Ascending aorta (tissue), 2 donors: Measurements from ENCODE around the gene TMEM222. TPM values are rescaled to one million over a fixed set of nuclear protein-coding genes. Genes with fewer than 3 reads are reported as not detected.

Source experiments
- DNase-seq, 2 donors: peaks; one replicate each; pipeline ENCODE4 v3.0.0-alpha.2; 2019; ENCODE audit warnings: low spot score in 2 of 2
- H3K27ac ChIP-seq, 2 donors: fragments of 200-600 bp; sonication (generic); one replicate each; pipeline ENCODE4 v1.5.1; 2016 to 2017; ENCODE audit warnings: mild to moderate bottlenecking in 1 of 2
- H3K27me3 ChIP-seq: fragments of 200-600 bp; sonication (generic); one replicate; pipeline ENCODE4 v1.5.1; 2017
- H3K36me3 ChIP-seq, 2 donors: fragments of 200-600 bp; sonication (generic); one replicate each; pipeline ENCODE4 v1.5.1; 2016
- H3K4me1 ChIP-seq, 2 donors: fragments of 200-600 bp; sonication (generic); one replicate each; pipeline ENCODE4 v1.5.1; 2016 to 2017; ENCODE audit warnings: mild to moderate bottlenecking in 1 of 2
- H3K4me3 ChIP-seq, 2 donors: fragments of 200-600 bp; sonication (generic); one replicate each; pipeline ENCODE4 v1.5.1; 2016 to 2017; ENCODE audit warnings: mild to moderate bottlenecking in 1 of 2
- H3K9me3 ChIP-seq, 2 donors: fragments of 200-600 bp; sonication (generic); one replicate each; pipeline ENCODE4 v1.5.1; 2016
- intact Hi-C: fragments of 100-400 bp; cut with DNase I; formaldehyde crosslinking; loops from one replicate; pipeline ENCODE4 v1.15.1; 2023
- total RNA-seq: library from RNA; depleted of rRNA; stranded (reverse); fragments of >200 nt; gene quantifications from one replicate; pipeline ENCODE4 v1.1.0, GENCODE V29; 2016
- TF ChIP-seq, protein P1 (sequence below), 3 experiments: fragments of 200-600 bp in 2 of 3; fragments of 450-650 bp in 1 of 3; sonication (generic) in 2 of 3; IDR thresholded peaks; one replicate each; pipeline ENCODE4 v1.5.1; 2016 to 2019; ENCODE audit warnings: antibody characterized with exemption in 3 of 3, mild to moderate bottlenecking in 1 of 3, moderate library complexity in 1 of 3

The TMEM222 gene
- total RNA-seq, 1 donor from 2014 or later, result 28.6 TPM

DNA sequence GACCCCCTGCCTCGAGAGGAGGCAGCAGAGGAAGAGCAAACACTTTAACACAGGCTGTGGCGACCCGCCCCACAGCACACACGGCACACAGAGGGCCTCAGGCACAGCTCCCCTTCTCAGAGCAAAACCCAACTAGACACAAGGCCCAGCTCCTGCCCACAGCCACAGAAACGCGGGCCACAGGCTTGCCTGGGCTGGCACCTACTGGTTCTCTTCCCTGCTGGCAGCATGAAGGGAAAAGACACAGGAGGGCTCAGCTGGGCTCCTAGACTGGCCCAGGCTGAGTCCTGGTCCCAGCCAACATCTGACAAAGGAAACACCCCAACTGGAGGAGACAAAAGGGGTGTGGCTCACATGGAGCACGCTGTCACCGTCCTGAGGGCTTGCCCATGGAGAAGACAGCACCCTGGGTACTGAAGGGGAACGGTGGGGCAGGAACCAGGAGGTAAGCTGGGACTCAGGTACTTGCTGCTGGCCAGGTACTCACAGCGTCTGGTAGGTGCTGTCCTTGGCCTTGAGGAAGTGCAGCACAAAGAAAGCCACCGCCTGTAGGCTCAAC lies 57.7 kb downstream of the TMEM222 start:
- no peak for DNase-seq
- Histone ChIP-seq H3K27me3 (no peaks in the 10 kb centered on the region), H3K4me1 (no peaks in the 10 kb centered on the region), H3K9me3 (no peaks in the 10 kb centered on the region), H3K4me3 (no peak overlapping the region), H3K36me3 (no peaks in the 10 kb centered on the region), H3K27ac (no peak overlapping the region)
- intact Hi-C loops, result loop anchor here (5.0 kb wide), 1 partner anchor 37 kb away; the partner anchor contains the start of gene SYTL1
- TF ChIP-seq, protein P1, sequence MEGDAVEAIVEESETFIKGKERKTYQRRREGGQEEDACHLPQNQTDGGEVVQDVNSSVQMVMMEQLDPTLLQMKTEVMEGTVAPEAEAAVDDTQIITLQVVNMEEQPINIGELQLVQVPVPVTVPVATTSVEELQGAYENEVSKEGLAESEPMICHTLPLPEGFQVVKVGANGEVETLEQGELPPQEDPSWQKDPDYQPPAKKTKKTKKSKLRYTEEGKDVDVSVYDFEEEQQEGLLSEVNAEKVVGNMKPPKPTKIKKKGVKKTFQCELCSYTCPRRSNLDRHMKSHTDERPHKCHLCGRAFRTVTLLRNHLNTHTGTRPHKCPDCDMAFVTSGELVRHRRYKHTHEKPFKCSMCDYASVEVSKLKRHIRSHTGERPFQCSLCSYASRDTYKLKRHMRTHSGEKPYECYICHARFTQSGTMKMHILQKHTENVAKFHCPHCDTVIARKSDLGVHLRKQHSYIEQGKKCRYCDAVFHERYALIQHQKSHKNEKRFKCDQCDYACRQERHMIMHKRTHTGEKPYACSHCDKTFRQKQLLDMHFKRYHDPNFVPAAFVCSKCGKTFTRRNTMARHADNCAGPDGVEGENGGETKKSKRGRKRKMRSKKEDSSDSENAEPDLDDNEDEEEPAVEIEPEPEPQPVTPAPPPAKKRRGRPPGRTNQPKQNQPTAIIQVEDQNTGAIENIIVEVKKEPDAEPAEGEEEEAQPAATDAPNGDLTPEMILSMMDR (IDR thresholded peaks at IDR 0.05), result no peak

DNA sequence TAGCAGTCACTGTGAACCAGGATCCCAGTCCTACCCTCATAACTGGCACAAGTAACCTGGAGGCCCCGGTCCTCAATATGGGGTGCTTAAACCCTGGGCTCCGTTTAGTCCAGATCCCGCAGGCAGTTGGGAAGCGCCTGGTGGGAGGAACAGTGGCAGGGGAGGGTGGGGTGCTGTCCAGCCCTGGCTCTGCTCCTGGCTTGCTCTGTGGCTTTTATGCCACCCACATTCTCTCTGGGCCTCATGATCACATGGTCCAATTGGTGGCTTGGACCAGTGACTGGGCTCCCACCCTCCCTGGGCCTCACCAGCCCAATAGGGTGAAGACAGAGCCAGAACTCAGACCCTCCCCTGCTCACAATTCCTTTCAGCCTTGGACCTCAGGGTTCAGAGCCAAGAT lies 58.3 kb downstream of the TMEM222 start:
- TF ChIP-seq, protein P1 (IDR thresholded peaks at IDR 0.05), result no peak
- intact Hi-C loops, result loop anchor here (5.0 kb wide), 1 partner anchor 38 kb away; the partner anchor contains the start of gene SYTL1
- no peak overlapping the region for H3K27ac ChIP-seq
- H3K36me3 ChIP-seq, result no peaks in the 10 kb centered on the region
- H3K27me3 ChIP-seq, result no peaks in the 10 kb centered on the region
- DNase-seq, result no peak
- H3K4me3 ChIP-seq, result no peak overlapping the region
- no peaks in the 10 kb centered on the region for H3K4me1 ChIP-seq
- no peaks in the 10 kb centered on the region for H3K9me3 ChIP-seq

DNA sequence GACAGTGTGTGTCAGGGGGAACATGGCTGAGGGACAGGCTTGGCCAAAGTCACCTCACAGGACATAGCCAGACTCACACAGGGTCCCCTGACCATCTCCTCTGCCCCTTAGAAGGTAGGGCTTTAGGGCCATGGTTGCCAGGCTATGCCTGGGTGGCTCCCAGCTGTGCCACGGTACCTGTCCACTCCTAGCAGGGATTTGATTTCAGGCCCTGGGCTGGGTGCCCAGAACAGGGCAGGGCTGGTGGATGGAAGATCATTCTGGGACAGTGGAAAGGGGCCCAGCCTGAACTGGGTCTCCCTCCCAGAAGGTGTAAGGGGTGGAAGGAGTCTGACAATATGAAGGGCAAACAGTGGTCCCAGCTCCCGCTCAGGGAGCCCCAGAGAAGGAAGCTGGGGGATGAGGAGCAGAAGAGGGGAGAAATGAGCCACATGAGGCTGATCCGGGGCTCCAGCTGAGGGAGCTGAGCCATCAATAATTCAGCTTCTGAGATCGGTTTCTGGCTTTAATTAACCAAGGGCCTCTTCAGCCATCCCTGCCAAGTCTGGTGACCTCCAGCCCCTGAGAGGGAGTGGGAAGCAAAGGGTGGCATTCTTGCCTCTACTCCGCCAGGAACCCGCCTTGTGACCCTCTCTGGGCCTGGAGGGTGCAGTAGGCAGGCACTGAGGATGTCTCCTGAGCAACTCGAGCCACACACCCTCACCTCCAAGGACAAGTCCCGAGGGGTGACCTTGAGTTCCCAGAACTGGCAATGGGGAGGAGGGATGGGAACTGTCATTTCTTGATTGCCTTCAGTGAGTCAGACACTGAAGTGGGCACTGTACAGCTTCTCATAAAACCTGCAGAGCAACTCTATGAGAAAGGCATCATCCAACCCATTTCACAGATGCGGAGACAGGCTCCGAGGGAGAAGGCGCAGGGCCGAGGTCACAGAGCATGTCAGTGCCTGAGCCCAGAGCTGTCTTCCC lies 59.1 kb downstream of the TMEM222 start:
- TF ChIP-seq, protein P1 (IDR thresholded peaks at IDR 0.05), result no peak
- DNase-seq, result no peak
- no peak overlapping the region for H3K27ac ChIP-seq

DNA sequence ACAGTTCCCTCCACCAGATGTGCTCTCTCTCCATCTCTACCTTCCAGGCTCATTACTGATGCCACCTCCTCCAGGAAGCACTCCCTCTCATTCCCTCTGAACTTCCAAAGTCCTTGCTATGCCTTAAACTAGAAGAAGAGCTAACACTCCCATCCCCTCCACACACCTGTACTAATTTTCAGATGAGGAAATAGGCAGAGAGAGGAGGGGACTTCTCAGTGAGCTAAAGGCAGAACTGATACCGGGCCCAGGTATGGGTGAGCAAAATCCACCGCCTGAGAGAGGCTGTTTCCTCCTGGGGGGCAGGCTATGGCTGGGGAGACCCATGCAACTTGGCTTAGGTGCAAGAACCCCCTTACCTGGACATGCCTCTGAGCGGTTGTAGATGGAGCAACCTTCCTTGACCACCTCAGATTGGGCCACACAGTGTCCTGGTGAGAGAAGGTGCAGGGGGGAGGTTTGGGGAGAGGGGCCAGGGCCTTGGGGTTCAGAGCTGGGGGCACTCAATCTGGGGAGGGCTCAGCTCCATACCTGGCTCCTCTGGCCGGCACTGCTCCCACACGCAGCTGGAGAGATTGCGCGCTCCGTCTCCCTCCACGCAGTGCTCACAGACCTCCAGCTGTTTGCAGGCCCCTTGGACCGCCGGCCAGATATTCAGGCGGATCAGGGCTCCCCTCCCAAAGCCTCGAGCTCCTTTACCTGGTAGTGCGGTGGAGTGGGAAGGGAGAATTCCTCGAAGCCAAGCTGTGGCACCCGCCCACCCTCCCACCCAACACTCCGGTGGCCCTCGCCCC lies 60.2 kb downstream of the TMEM222 start:
- no peaks in the 10 kb centered on the region for H3K4me1 ChIP-seq
- H3K27ac ChIP-seq, result no peak overlapping the region
- intact Hi-C loops, result loop anchor here (5.0 kb wide), 1 partner anchor 40 kb away; the partner anchor contains the start of gene SYTL1
- H3K36me3 ChIP-seq, result no peaks in the 10 kb centered on the region
- DNase-seq, result no peak
- no peaks in the 10 kb centered on the region for H3K9me3 ChIP-seq
- no peaks in the 10 kb centered on the region for H3K27me3 ChIP-seq
- H3K4me3 ChIP-seq, result no peak overlapping the region
- TF ChIP-seq, protein P1 (IDR thresholded peaks at IDR 0.05), result no peak

More for the DNA sequence above, 59.1 kb downstream of the TMEM222 start:
- Histone ChIP-seq H3K27me3 (no peaks in the 10 kb centered on the region), H3K9me3 (no peaks in the 10 kb centered on the region), H3K4me3 (no peak overlapping the region), H3K36me3 (no peaks in the 10 kb centered on the region), H3K4me1 (no peaks in the 10 kb centered on the region)
- intact Hi-C loops, result loop anchor here (5.0 kb wide), 1 partner anchor 39 kb away; the partner anchor contains the start of gene SYTL1

DNA sequence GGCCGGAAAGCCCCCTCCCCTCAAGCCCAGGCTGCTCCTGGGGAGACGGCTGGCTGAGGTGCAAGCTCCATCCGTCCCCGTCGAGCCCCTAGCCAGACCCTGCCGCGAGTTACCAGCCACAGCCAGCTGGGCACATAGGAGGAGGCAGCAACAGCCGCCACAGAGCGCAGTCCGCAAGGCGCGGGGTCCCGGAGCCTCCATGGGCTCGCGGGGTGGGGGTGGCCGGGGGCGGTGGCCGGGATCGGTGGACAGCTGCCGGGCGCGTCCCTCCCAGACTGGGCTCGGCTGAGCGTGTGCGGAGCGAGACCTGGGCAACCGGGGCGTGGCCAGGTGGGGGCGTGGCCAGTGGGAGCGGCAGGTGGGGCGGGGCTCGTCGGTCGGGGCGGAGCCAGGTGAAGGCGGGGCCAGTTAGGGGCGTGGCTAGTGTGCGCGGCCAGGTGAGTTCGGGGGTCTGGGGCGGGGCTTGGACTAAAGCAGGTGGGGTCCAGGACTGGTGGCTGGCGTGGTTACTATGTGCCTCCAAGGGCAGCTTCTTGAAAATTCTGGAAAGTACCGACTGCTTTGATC lies 61.2 kb downstream of the TMEM222 start, which contains the start of gene CD164L2:
Gene CD164L2 (minus strand): TSS at position 295 of the 567 bp plus-strand sequence. CDS start 94 bp downstream, at position 201.
- Histone ChIP-seq H3K4me3 (no peak within 1 kb of the TSS), H3K4me1 (no peaks in the 10 kb centered on the region), H3K36me3 (no peaks in the 10 kb centered on the region), H3K27ac (no peak within 1 kb of the TSS), H3K27me3 (no peaks in the 10 kb centered on the region), H3K9me3 (no peaks in the 10 kb centered on the region)
- TF ChIP-seq, protein P1 (IDR thresholded peaks at IDR 0.05), result no peak
- intact Hi-C loops, result loop anchor here (5.0 kb wide), 1 partner anchor 41 kb away; the partner anchor contains the start of gene SYTL1
- no peak for DNase-seq
